ENCODE data around the gene CCDC93.

Gene CCDC93

DNA sequence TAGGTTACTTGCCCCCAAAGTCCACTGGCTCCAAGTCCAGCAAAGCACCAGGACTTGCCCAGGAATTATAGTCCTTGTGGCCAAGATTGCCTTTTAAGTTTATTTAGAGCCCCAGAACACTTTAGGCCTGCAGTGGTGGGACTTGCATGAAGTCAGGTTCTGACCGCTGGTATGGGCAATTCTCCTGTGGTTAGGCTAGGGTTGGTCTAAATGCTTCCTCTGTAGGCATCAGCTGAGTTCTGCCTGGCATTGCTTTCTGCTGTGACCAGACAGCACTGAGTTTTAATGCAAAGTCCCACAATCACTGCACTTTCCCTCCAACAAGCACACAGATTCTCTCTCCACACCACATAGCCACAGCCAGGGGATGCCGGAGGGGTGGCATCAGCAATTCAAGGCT lies 134.9 kb downstream of the CCDC93 start:
- no peak for DNase-seq

DNA sequence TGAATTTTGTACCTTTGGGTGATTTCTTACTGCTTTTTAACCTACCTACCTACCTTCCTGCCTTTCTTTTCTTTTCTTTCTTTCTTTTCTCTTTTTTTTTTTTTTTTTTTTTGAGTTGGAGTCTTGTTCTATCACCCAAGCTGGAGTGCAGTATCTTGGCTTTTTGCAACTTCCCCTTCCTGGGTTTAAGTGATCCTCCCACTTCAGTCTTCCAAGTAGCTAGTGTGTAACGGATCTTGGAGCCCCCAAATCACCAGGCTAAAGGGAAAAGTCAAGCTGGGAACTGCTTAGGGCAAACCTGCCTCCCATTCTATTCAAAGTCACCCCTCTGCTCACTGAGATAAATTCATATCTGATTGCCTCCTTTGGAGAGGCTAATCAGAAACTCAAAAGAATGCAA lies 138.1 kb downstream of the CCDC93 start:
- peak; percentile 43 for DNase-seq

All from hematopoietic multipotent progenitor cell treated with erythropoietin and hydrocortisone succinate and interleukin-3 and kit ligand, for 4 days (in vitro differentiated cells).